NCI-H2196 treated with DMSO at 0.1 percent for 48 hours (cell line): Measurements from ENCODE around the gene CDHR1.

Experiments used
- DNase-seq: peaks from one replicate; lab custom pipeline; 2025; ENCODE audit not compliant: unreplicated experiment; lab: John Stamatoyannopoulos, UW

Gene CDHR1

GRCh38 chr10:84226616-84227015 lies 32.3 kb downstream of the CDHR1 start:
- DNase-seq, result no peak

- no peak for DNase-seq
Observed at GRCh38 chr10:84227810-84228209, 33.5 kb downstream of the CDHR1 start.

- no peak for DNase-seq
Observed at GRCh38 chr10:84230359-84230758, 36.0 kb downstream of the CDHR1 start.

GRCh38 chr10:84232376-84232775 lies 38.0 kb downstream of the CDHR1 start:
- no peak for DNase-seq

- DNase-seq, result no peak
Observed at GRCh38 chr10:84233940-84234339, 39.6 kb downstream of the CDHR1 start.

GRCh38 chr10:84234479-84234878 lies 40.1 kb downstream of the CDHR1 start:
- DNase-seq, result no peak

GRCh38 chr10:84235096-84235495 lies 40.8 kb downstream of the CDHR1 start:
- no peak for DNase-seq

GRCh38 chr10:84236807-84237198 lies 42.5 kb downstream of the CDHR1 start:
- DNase-seq, result no peak

GRCh38 chr10:84237199-84238051 lies 43.1 kb downstream of the CDHR1 start:
- DNase-seq, result no peak

- DNase-seq, result no peak
Observed at GRCh38 chr10:84238909-84239308, 44.6 kb downstream of the CDHR1 start.

- DNase-seq, result no peak
Observed at GRCh38 chr10:84241185-84241790, 47.0 kb downstream of the CDHR1 start, which contains the start of gene LRIT1. Gene LRIT1 (minus strand): TSS chr10:84241546. CDS start chr10:84241439, 107 bp downstream.

- DNase-seq, result no peak
Observed at GRCh38 chr10:84243759-84244158, 49.4 kb downstream of the CDHR1 start.

- peak; percentile 2 for DNase-seq
Observed at GRCh38 chr10:84244651-84245270, 50.4 kb downstream of the CDHR1 start, which contains the start of gene RGR. Gene RGR (plus strand): TSS chr10:84245053. CDS start chr10:84245091, 38 bp downstream.

- no peak for DNase-seq
Observed at GRCh38 chr10:84247496-84247895, 53.2 kb downstream of the CDHR1 start.

GRCh38 chr10:84248794-84249193 lies 54.5 kb downstream of the CDHR1 start:
- DNase-seq, result no peak

- no peak for DNase-seq
Observed at GRCh38 chr10:84254552-84255478, 60.5 kb downstream of the CDHR1 start.

- no peak for DNase-seq
Observed at GRCh38 chr10:84256510-84257342, 62.4 kb downstream of the CDHR1 start.

GRCh38 chr10:84257343-84258020 lies 63.1 kb downstream of the CDHR1 start:
- DNase-seq, result no peak

GRCh38 chr10:84258034-84258695 lies 63.8 kb downstream of the CDHR1 start:
- DNase-seq, result no peak
